Fibroblast of skin of scalp (primary cell): ENCODE measurements around the gene TCERG1. TPM values are rescaled to one million over a fixed set of nuclear protein-coding genes. Genes with fewer than 3 reads are reported as not detected.

ENCODE experiments used
- DNase-seq: peaks from one replicate; pipeline ENCODE4 v3.0.0-alpha.2; 2013
- polyA plus RNA-seq, 2 experiments: library from polyadenylated mRNA; unstranded; fragments of 120-200 nt; gene quantifications; one replicate each; pipeline ENCODE4 v1.2.1, GENCODE V29; 2013; ENCODE audit not compliant: insufficient read length in 2 of 2

The TCERG1 gene
- 48.1 TPM for polyA plus RNA-seq (2013, experiment 1 of 2; ENCODE audit: insufficient read length)
- 50.2 TPM for polyA plus RNA-seq (2013, experiment 2 of 2; ENCODE audit: insufficient read length)

- peak; percentile 100 for DNase-seq
Measured at GRCh38 chr5:146446861-146447733, at the start of gene TCERG1. Gene TCERG1, plus strand, starts transcription at chr5:146447333. Its CDS starts 17 bp downstream, at chr5:146447350.

DNA sequence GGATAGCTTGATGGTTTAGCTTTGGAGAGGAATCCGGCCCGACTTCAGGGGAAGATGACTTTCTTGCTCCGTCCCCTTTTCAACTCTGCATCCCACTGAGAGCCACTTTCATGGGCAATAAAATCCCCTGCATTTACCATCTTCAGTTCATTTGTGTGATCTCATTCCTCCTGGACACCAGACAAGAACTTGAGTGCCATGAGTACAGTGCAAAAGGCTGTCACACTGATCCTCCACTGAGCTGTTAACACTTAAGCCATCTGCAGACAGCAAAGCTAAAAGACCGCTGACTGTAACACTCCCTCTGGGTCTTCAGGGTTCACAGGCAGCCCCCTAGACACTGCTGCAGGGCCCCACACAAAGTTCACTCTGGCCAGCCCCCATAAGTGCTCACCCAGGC lies 48.3 kb upstream of the TCERG1 start:
- DNase-seq = no peak

DNA sequence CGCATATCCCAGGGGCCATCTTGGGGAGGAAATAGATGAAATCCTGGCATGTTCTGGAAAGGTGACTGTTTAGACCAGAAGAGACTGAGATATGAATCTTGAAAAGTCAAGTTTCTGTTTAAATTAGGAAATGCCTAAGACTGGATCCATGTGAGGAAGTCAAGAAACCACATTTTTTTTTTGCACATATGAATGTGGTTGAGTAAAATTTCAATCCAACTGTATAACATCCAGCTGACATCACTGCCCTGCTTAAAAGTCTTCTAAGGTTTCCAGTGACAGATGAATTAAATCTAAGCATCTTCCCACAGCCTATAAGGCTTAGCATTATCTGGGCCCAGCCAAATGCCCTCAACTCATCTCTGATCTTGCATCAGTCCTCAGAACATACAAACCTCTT lies 47.7 kb upstream of the TCERG1 start:
- peak; percentile 12 for DNase-seq

DNA sequence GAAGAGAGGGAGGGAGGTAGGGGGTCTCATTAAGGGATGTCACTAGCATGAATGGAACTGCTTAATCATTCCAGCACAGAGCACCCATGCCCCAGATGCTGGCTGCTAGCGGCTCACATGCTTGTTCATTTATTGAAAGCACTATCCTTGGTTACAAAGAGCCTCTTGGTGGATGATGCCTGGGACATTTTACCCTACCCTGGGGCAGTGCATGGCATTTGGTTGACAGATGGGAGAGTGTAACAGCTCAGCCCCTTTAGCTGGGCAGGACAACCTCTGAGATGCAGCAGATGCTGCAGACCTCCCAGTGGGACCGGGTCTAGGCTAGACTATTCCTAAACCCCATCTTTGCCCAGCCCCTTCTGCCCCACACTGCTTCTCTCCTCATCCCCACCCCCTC lies 46.9 kb upstream of the TCERG1 start:
- DNase-seq = no peak

- no peak for DNase-seq
Measured at GRCh38 chr5:146401021-146401420, 46.1 kb upstream of the TCERG1 start.

DNA sequence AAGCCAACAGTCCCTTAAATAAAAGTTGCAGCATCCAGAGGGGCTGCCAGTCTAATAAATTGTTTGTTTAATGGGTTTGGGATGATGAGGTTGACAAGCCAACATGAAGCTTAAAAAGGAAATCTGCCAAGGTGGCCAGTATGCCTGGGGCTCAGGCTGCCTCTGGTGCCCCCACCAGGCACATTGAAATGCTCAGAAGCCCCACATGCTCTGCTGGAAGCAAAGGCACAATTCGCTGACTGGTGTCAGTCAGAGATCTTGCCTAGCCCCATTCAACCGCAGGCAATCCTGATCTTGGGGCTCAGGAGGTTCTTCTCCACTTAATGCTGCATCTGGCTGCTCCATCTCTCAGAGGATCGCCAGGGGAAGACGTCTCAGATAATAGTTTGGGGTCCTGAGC lies 44.2 kb upstream of the TCERG1 start:
- no peak for DNase-seq

- peak; percentile 19 for DNase-seq
Measured at GRCh38 chr5:146409054-146409671, 38.0 kb upstream of the TCERG1 start.

- no peak for DNase-seq
Measured at GRCh38 chr5:146410272-146410671, 36.9 kb upstream of the TCERG1 start.

DNA sequence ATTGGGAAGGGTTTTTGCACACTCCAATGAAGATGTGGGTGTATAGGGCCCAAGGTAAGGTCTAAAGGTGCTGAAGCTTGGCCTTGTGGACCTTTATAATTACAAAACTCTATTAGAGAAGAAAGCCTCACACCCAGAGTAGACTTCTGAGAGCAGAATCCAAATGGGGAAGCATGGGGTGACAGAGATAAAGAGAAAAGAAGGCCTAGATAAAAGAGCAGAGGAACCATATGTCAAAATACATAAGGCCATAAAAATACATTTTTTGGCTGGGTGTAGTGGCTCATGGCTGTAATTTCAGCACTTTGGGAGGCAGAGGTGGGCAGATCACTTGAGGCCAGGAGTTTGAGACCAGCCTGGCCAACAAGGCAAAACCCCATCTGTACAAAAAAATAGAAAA lies 27.4 kb upstream of the TCERG1 start:
- DNase-seq = no peak

DNA sequence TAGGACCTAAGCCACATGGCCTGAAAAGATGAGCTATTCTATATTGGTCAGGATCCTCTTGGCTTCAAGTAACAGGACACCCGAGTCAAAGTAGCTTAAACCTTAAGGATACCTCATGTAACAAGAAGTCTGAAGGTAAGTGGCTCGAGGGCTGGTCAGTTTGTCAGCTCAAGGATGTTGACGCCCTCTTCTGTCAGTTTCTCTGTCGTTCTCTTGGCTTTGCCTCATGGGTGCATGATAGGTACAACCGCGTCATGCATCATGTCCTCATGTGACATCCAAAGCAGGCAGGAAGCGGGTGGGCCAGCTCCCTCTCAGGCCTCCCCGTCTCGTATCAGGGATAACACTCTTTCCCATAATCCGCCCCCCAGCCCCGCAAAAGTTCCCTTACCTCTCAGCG lies 22.1 kb upstream of the TCERG1 start:
- no peak for DNase-seq

- no peak for DNase-seq
Measured at GRCh38 chr5:146426305-146426704, 20.8 kb upstream of the TCERG1 start.

GRCh38 chr5:146426853-146427618 lies 20.1 kb upstream of the TCERG1 start:
- DNase-seq = peak; percentile 59

DNA sequence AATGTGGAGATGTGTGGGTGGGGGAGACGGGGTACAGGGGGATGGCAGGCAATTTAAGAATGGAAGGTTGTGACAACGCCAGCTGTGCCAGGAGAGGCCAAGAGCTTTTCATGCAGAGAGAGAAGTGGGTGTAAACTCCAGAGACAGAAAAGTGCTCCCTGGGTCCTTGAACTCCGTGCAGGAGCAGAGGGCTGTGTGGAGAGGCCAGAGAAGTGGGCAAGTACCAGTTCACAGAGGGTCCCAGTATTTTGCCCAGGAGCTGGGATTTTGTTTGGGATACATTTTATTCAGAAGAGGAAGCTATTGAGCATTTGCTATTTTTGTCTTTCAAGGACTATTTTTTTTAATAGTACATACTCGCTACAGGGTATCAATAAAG lies 19.5 kb upstream of the TCERG1 start:
- no peak for DNase-seq

DNA sequence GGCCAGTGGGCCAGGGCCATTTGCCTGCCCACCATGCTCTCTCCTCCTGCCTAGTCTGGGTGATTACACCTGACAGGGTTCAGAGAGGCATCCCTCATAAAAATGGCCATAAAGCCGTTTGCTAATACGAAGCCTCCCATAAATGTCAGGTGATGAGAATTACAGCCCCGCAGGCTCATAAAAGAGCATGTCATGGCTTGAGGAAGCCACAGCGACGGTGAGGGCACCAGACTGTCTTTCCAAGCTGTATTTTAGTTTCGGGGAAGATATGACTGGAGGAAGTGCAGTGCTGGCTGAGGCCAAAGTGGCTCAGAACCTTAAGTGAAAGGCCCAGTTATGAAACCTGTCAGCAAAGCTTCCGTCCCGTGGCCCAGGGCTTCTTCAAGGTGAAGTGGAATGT lies 18.5 kb upstream of the TCERG1 start:
- DNase-seq = no peak

DNA sequence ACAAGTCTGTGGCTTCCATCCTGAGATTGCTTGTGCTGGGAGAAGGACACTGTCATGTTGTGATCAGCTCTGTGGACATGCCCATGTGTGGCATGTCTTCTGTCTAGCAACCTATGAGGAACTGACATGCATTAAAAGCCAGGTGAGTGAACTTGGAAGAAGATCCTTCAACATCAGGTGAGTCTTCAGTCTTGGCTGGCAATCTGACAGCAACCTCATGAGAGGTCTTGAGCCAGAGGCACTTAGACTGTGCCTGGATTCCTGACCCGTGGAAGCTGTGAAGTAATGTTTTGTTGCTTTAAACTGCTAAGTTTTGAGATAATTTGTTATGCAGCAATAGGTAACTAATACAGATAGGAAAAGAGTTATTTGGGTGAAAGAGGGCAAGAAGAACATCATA lies 6.8 kb upstream of the TCERG1 start:
- DNase-seq = no peak

DNA sequence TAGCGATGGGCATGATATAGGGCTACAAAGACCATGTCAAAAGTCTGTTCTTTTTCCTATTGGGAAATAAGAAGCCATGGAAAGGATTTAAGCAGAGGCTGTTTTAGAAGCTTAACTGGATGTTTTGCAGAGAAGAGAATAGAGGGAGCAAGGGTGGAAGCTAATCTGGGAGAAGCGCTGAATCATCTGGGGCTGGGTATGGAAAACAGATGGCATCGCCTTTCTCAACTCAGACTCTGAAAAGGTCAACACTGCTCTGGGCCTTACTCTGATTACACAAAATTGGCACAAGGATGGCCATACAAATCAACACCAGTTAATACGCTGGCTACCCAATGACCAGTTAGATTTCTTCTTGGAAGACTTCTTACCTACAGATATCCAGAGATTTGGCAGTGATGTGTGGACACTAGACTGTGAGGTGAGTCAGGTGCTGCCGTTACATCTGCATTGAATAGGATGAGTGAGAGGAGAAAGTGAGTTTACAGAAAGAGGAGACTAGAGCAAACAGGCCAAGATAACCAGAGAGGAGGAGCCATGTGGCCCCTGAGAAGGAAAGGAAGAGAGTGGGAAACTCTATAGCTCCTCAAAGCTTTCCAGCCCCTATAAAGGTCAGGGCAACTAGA lies 6.2 kb upstream of the TCERG1 start:
- no peak for DNase-seq

- DNase-seq = no peak
Measured at GRCh38 chr5:146441896-146442295, 5.2 kb upstream of the TCERG1 start.

DNA sequence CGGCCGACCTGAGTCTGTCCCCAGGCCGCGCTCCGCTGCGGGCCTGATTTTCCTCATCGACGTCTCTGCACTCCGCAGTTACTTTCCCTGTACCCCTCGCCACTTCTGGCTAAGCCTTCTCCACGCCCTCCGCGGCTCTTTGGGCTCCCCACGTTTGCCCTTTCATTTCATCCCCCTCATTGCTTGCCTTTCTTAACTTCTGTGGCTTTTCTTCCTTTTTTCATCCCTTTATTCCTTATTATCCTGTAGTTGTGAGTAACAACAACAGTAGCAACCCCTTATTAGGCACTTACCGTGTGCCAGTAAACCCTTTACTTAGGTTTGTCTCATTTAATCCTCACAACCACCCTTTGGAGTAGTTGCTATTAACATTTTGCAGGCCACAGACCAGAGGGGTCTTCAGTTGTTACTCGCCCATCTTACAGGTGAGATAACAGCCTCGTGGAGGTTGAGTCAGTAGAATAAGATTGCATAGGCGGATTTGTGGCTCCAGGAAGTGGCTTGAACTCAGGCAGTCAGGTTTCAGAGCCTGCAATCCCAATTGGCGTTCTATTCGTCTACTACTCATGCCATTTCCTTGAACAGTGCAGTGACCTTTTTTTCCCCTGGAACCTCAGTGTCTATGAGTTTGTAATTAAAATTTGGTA lies 724 bp downstream of the TCERG1 start:
- DNase-seq = peak; percentile 15

DNA sequence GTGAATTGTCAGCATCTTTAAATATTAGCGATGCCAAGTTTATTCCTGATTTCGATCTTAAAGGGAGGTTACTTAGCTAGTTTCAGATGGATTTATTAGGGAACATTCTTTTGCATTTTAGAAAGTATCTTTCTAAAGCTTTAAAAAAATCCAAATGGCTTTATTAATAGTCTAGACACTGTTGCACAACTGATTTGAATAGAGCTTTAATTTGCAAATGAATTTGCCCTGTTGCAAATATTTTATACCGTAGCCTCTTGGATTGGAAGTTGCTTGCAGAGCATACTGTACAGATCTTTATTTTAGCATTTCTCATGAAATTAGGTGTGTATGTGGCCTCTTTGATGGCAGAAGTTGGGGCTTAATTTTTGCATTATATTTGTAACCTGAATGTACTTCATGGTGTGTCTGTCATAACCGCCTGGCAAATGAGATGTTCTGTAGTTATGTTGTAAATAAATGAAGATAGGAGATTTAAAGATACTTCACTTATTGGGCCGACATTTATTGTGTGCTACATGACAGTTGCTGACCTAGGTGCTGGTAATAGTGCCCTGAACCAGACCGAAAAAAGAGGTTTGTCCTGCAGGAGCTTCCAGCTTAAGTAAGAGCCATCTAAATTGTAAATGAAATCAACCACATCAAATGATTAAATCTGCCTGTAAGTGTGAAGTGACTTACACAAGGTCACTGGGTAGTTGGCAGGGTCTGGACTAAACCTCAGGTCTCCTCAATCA lies 1.8 kb downstream of the TCERG1 start:
- DNase-seq = no peak

GRCh38 chr5:146450002-146450401 lies 2.9 kb downstream of the TCERG1 start:
- DNase-seq = no peak

DNA sequence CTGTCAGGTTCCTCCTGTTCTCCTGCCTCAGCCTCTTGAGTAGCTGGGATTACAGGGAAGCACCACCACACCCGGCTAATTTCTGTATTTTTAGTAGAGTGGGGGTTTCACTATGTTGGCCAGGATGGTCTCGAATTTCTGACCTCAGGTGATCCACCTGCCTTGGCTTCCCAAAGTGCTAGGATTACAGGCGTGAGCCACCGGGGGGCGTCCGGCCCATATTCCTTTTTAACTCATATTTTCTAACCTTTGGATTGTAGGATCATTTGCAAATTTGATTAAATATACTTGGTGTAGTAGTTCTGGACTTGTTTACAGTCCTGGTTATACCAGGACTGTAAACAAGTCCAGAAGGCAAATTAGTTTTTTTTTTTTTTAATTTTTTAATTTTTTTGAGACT lies 4.3 kb downstream of the TCERG1 start:
- DNase-seq = no peak

DNA sequence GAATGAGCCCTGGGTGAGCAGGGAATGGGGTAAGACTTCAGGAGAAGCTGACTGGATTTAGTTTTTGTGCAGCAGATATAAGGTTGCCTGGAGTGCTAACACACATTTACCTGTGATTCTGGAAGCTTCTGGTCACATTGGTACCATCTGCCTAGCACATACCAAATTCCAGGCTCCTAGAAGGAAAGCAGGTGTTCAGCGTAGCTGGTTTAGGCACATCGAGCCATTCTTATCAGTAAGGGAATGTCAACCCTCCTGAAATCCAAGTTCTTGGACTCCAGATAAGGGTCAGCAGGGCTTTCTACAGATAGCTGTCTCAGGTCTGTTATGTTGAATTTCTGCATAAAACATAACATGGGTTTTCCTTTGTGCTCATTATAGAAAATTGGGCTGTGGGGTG lies 10.3 kb downstream of the TCERG1 start:
- DNase-seq = no peak
